ENCODE results near the gene PHF10. TPM values are rescaled to one million over a fixed set of nuclear protein-coding genes. Genes with fewer than 3 reads are reported as not detected.

Gene PHF10
- total and polyA plus RNA-seq, 8 donors, result 10.4 to 115 (median 38.2) TPM

- intact Hi-C loops (cut with DNase I; ENCODE audit: low total_unique reads), result no loop called here
- DNase-seq, result no peak
- Histone ChIP-seq H3K27ac (no peak overlapping the region), H3K27me3 (no peaks in the 10 kb centered on the region), H3K36me3 (peaks cover 2 to 52% (median 23%) of the 10 kb centered on the region in 4 donors), H3K4me1 (no peaks in the 10 kb centered on the region), H3K9me3 (peaks cover 0 to 19% (median 8%) of the 10 kb centered on the region in 4 donors), H3K4me3 (no peak overlapping the region)
- no peak for TF ChIP-seq EP300 (IDR thresholded peaks at IDR 0.05)
- no peak for TF ChIP-seq POLR2A (IDR thresholded peaks at IDR 0.05)
- TF ChIP-seq POLR2AphosphoS5 (IDR thresholded peaks at IDR 0.05), result no peak
- TF ChIP-seq CTCF (IDR thresholded peaks at IDR 0.05), result no peak
- WGBS, 5 donors, result 95 to 96% (median 95%) methylated on average over 2 of the region's 2 CpGs
Observed at GRCh38 chr6:169691260-169691659, 33.0 kb downstream of the PHF10 start.

- intact Hi-C loops (cut with DNase I; ENCODE audit: low total_unique reads), result no loop called here
- Histone ChIP-seq H3K27ac (no peak overlapping the region), H3K36me3 (peaks cover 7 to 60% (median 31%) of the 10 kb centered on the region in 4 donors), H3K4me1 (no peaks in the 10 kb centered on the region), H3K4me3 (no peak overlapping the region), H3K9me3 (peaks cover 0 to 31% (median 21%) of the 10 kb centered on the region in 4 donors), H3K27me3 (no peaks in the 10 kb centered on the region)
- 87 to 98% (median 88%) methylated on average over 6 of the region's 6 CpGs for WGBS, 5 donors
- TF ChIP-seq EP300 (IDR thresholded peaks at IDR 0.05) (no peak), POLR2A (IDR thresholded peaks at IDR 0.05) (no peak), CTCF (IDR thresholded peaks at IDR 0.05) (no peak), POLR2AphosphoS5 (IDR thresholded peaks at IDR 0.05) (no peak)
- no peak for DNase-seq
Observed at GRCh38 chr6:169689287-169689686, 35.0 kb downstream of the PHF10 start.

GRCh38 chr6:169685860-169686259, 38.4 kb downstream of the PHF10 start:
- no peak for TF ChIP-seq POLR2A (IDR thresholded peaks at IDR 0.05)
- TF ChIP-seq POLR2AphosphoS5 (IDR thresholded peaks at IDR 0.05), result no peak
- no peak for TF ChIP-seq EP300 (IDR thresholded peaks at IDR 0.05)
- TF ChIP-seq CTCF (IDR thresholded peaks at IDR 0.05), result no peak
- Histone ChIP-seq H3K27me3 (no peaks in the 10 kb centered on the region), H3K4me3 (no peak overlapping the region), H3K4me1 (no peaks in the 10 kb centered on the region), H3K27ac (no peak overlapping the region), H3K9me3 (peaks cover 0 to 27% (median 14%) of the 10 kb centered on the region in 4 donors), H3K36me3 (peaks cover 10 to 73% (median 46%) of the 10 kb centered on the region in 4 donors)
- intact Hi-C loops (cut with DNase I; ENCODE audit: low total_unique reads), result no loop called here
- 91 to 99% (median 97%) methylated on average over 2 of the region's 2 CpGs for WGBS, 5 donors
- no peak for DNase-seq

- H3K9me3 ChIP-seq, result peaks cover 0 to 27% (median 14%) of the 10 kb centered on the region in 4 donors
- intact Hi-C loops (cut with DNase I; ENCODE audit: low total_unique reads), result no loop called here
- H3K4me3 ChIP-seq, result no peak overlapping the region
- no peaks in the 10 kb centered on the region for H3K27me3 ChIP-seq
- H3K36me3 ChIP-seq, result peaks cover 10 to 71% (median 56%) of the 10 kb centered on the region in 4 donors
- 92 to 100% (median 97%) methylated on average over 1 to 3 of the region's 3 CpGs for WGBS, 5 donors
- TF ChIP-seq CTCF (IDR thresholded peaks at IDR 0.05), result no peak
- TF ChIP-seq POLR2AphosphoS5 (IDR thresholded peaks at IDR 0.05), result no peak
- no peak for TF ChIP-seq EP300 (IDR thresholded peaks at IDR 0.05)
- no peak for TF ChIP-seq POLR2A (IDR thresholded peaks at IDR 0.05)
- no peak for DNase-seq
- no peaks in the 10 kb centered on the region for H3K4me1 ChIP-seq
- H3K27ac ChIP-seq, result no peak overlapping the region
Observed at GRCh38 chr6:169684056-169684455, 40.2 kb downstream of the PHF10 start.
